Left hindlimb (tissue), 1 donor: ENCODE results near the gene TMEM132D.
"Not testable (repeated sequence)": the region's sequence is repeated elsewhere in the genome, so short reads cannot be mapped to it uniquely, and the experiment has no call there.

Experiments
- DNase-seq: peaks from one replicate; pipeline ENCODE4 v3.0.0-alpha.2; 2018

TMEM132D gene

DNA sequence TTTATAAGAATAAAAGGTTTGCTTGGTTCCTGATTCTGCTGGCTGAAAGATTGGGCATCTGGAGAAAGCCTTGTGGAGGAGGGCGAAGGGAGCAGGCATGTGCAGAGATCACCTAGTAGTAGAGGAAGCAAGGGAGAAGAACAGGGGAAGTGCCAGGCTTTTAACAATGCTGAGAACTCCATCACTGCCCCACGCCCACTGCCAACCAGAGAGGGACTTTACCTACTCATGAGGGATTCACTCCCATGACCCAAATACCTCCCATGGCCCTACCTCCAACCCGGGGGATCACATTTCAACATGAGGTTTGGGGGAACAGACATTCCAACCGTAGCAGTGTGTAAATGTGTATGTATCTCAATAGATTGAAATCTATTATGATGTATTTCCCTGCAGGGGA lies 690.3 kb downstream of the TMEM132D start:
- DNase-seq, result no peak

- DNase-seq, result no peak
Observed at GRCh38 chr12:129211862-129212630, 691.8 kb downstream of the TMEM132D start.

- no peak for DNase-seq
Observed at GRCh38 chr12:129208566-129208965, 695.3 kb downstream of the TMEM132D start.

- DNase-seq, result no peak
Observed at GRCh38 chr12:129207084-129207483, 696.7 kb downstream of the TMEM132D start.

GRCh38 chr12:129203456-129203855 lies 700.4 kb downstream of the TMEM132D start:
- DNase-seq, result no peak

GRCh38 chr12:129202109-129202814 lies 701.6 kb downstream of the TMEM132D start:
- no peak for DNase-seq

DNA sequence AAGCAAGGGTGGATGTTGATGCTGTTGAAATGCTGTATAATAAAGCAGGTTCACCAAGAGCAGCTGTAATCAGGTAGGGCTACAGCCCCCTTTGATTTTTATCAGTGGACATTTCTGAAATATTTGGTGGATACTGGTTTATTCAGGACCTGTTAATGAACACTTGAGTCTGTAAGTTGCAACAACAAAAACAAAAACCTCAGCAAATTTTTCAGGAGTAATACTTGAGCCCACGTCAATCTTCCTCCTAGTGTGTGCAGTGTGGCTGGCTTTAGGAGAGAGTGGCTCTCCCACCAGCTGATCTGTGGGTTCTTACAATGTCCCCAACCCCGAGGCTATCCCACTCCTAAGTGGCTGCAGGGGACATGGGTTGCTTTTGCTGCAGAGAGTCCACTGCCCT lies 702.8 kb downstream of the TMEM132D start:
- DNase-seq, result no peak

DNA sequence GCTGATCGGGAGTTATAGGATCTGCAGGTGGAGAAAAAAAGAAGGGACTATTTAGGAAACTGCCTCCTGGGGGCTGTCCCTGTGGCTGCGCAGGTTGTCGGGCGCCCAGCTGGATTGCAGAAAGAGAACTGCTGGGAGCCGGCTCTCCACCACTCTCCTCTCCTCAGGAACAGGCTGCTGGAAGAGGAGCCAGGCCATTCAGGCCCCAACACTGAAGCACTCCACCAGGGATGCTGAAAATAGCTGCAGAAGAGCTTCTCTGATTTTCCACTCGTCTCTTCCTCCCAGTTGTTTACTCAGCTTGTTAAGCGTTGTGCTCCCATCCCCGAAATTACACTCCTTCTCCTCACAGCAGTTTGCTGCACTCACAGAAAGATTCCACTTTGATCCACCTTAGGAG lies 703.2 kb downstream of the TMEM132D start:
- no peak for DNase-seq

GRCh38 chr12:129196927-129197326 lies 706.9 kb downstream of the TMEM132D start:
- no peak for DNase-seq

GRCh38 chr12:129195081-129195480 lies 708.7 kb downstream of the TMEM132D start:
- DNase-seq, result no peak

DNA sequence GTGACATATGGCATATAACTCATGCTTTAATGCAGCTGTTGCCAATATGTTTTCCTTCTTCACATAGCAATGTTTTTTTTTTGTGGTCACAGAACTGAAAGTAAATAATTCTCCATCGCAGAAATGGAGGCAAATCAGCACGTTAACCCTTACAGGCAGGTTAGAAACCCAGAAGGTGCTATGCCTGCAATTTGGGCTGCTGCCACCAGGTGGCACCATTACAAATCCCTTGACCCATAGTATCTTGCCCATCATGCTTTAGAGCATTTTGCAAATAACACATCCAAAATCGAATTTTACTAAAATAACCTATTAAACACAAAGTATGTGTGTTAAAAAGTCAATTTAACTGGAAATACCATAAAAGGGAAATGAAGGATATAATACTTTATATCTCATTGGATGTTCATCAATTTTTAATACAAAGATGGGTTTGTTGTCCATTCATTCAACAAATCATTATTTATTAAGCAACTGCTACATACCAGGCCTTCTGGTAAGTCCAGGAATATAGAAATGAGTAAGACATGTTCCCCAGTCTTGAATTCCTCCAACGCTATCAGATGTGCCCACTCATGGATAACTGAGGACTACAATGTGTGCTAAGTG lies 710.5 kb downstream of the TMEM132D start:
- DNase-seq, result no peak

GRCh38 chr12:129190827-129191226 lies 713.0 kb downstream of the TMEM132D start:
- DNase-seq, result no peak

- not testable (repeated sequence) for DNase-seq
Observed at GRCh38 chr12:129189879-129190278, 713.9 kb downstream of the TMEM132D start.

- no peak for DNase-seq
Observed at GRCh38 chr12:129186952-129187351, 716.9 kb downstream of the TMEM132D start.

DNA sequence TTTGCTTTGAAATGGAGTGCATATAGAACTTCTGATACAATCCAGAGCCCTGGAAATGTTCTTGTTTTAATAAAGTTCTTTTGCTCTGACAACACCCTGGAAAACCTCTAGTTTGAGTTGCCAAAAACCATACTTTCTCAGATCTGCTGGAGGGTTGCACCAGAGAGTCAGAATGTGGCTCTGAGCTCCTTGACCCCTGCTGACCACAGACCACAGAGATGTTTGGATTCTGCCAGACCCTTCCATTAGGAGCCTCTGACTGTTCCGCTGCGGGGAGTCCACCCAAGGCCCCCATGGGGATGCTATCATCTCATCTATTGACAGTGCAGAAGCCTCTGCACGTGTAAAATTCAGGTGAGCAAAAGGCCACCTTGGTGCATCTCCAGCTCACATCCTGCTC lies 718.0 kb downstream of the TMEM132D start:
- DNase-seq, result no peak

DNA sequence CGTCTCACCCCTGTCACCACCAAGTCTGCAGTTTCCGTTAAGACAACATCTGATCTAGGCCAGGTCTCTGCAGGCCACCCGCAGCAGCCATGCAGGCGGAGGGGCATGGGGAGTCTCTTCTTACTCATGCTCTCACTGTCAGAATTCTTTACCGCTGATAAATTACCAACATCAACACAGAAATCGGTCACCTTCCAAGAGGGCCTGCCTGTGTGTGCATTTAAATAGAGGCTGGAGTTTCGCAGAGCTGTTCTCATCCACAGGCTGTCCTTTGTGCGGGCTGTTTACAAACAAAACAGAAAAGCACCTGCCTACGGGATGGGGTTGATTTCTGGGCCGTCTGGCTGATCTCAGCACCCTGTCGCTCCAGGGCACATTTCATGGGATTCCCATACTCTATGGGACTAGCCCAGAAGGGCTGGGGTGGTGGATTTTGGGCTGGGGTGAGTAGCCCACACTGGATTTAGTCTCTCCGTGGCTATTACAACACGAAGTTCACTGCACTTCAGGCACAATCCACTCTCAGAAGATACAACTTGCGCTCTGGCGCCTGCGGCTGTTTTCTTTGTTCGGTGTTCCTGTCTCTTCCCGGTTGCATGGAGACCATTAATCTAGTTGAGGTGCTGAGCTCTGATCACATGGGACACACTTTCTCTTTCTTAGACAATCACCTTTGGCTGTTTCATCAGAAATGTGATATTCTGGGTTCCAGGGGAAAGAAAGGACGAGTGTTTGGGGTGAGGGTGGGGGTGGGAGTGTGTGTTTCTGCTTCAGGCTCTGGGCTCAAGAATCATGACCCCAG lies 719.5 kb downstream of the TMEM132D start:
- no peak for DNase-seq

- DNase-seq, result no peak
Observed at GRCh38 chr12:129179941-129180553, 723.8 kb downstream of the TMEM132D start.

DNA sequence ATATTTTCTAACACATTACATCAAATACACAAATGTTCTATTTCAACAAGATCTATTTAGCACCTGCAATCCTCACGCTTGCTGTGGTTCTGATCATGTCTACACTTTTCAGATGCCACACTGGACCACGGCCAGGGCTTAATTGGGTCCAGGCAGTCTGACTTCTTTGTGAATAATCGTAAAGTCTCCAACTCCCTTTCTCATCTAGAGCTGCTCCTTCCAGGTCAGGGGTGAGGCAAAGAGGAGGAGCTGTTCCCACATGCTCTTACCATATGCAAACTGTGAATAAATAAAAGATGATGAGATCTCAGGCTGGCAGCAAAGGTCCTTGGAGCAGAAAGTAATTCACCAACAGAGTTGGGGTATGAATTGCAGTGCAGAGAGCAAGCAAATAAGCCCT lies 733.9 kb downstream of the TMEM132D start:
- no peak for DNase-seq

- no peak for DNase-seq
Observed at GRCh38 chr12:129163861-129164260, 740.0 kb downstream of the TMEM132D start.

GRCh38 chr12:129163461-129163860 lies 740.4 kb downstream of the TMEM132D start:
- DNase-seq, result no peak

DNA sequence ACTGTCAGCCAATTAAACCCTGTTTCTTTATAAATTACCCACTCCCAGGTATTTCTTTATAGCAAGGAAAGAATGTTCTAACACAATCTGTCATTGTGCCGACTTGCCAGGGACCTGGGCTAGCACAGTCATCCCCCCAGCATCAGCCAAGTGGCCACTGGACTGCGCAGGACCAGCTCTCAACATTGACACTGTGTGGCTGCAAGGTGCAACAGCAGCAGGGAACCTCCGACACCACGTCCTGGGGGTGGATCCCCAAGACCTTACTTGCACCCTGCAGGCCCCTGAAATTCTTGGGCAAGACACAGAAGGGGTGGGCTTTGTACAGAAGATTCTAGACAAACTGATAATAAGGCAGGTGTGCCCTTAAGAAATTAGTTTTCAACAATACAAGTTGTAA lies 741.0 kb downstream of the TMEM132D start:
- no peak for DNase-seq

DNA sequence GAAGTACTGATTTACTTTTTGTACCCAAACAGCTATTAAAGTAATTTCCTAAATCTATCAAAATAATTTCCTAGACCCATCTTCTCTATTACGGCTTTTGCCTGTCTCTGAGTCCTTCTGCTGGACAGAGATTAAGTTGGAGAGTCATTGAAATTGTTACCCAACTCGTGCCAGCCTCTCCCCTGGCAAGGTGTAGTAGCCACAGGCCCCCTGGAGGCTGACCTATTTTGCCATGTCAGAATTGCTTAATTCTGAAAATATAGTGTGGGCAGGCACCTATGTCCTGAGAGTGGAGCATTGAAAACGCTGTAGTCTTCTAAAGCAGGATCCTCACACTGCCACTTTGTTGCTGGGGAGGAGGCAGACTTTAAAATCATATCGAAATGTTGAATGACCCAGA lies 742.3 kb downstream of the TMEM132D start:
- no peak for DNase-seq

DNA sequence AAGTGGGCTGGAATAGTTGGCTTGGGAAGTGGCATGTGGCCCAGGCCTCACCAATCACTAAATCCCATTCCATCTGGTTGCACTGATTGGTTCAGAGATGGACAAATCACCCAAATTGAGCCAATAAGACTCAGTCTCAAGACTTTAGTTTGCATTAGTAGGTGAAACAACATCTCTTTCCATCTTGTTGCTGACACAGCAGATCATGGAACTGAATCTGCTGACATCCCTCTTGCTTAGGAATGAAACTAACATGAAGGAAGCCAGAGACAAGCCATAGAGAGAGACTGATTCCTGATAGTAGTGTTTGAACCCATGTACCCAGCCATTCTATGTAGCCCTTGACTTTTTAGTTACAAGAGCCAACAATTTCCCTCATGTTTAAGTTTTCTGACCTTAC lies 743.5 kb downstream of the TMEM132D start:
- no peak for DNase-seq
